Cardiac muscle cell (in vitro differentiated cells and primary cell): ENCODE data around the gene AGAP4. TPM values are rescaled to one million over a fixed set of nuclear protein-coding genes. Genes with fewer than 3 reads are reported as not detected.
"Not testable (repeated sequence)": the region's sequence is repeated elsewhere in the genome, so short reads cannot be mapped to it uniquely, and the experiment has no call there.

ENCODE experiments used
- DNase-seq, 2 donors: peaks; one replicate each; pipeline versions ENCODE4 v3.0.0 to v3.0.0-alpha.2; 2010 to 2017; ENCODE audit warnings: low read depth in 1 of 2, low spot score in 1 of 2
- H3K27ac ChIP-seq: fragments of 200-600 bp; sonication (generic); 2 replicates; pipeline ENCODE4 v1.5.1; 2016
- H3K27me3 ChIP-seq: fragments of 200-600 bp; sonication (generic); 2 replicates; pipeline ENCODE4 v1.6.0; 2016; ENCODE audit warnings: control low read depth
- H3K36me3 ChIP-seq: fragments of 200-600 bp; sonication (generic); 2 replicates; pipeline ENCODE4 v1.5.1; 2016; ENCODE audit warnings: control low read depth
- H3K4me1 ChIP-seq: fragments of 200-600 bp; sonication (generic); 2 replicates; pipeline ENCODE4 v1.8.1; 2017; ENCODE audit warnings: low read depth, mild to moderate bottlenecking, mixed run types
- H3K4me3 ChIP-seq: fragments of 200-600 bp; sonication (generic); 2 replicates; pipeline ENCODE4 v1.5.1; 2016; ENCODE audit warnings: mild to moderate bottlenecking
- H3K9me3 ChIP-seq: fragments of 200-600 bp; sonication (generic); 2 replicates; pipeline ENCODE4 v1.5.1; 2017; ENCODE audit warnings: low read depth, mild to moderate bottlenecking, control low read depth
- polyA plus RNA-seq: library from polyadenylated mRNA; unstranded; fragments of >200 nt; fragmentation: Nextera tagmentation; extraction: Ambion mirVana; gene quantifications from 2 replicates; pipeline ENCODE4 v1.2.1, GENCODE V29; 2016
- total RNA-seq: library from RNA; depleted of rRNA; stranded (reverse); fragments of >200 nt; gene quantifications from 2 replicates; pipeline ENCODE4 v1.2.3, GENCODE V29; 2016

AGAP4 gene
- total RNA-seq (21.8 and 22.3 TPM in 2 replicates), polyA plus RNA-seq (13.6 and 17.2 TPM in 2 replicates)

DNA sequence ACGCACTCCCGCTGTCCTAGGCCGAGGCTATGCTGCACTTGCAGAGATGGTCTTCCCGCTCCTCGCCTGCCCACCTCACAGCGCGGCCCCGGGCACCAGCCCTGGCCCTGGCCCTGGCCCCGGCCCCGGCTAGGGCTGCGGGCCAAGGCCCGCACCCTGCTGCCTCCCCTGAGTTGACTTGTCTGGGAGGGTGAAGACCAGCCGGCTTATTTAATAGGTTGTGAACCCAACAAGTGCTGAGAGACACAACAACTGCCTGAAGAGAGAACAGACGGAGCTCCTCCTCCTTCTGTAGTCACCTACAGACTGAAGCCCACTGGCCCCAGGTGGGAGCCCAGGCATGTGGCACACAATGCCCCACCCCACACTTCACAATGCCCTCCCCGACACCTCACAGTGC is at the start of gene AGAP4:
TSS of gene AGAP4 (minus strand) at position 101 of the 400 bp plus-strand sequence. CDS start 153 bp downstream, outside the sequence.
- not testable (repeated sequence) for H3K9me3 ChIP-seq, H3K27ac ChIP-seq, H3K4me1 ChIP-seq, H3K27me3 ChIP-seq, H3K4me3 ChIP-seq, DNase-seq, H3K36me3 ChIP-seq

GRCh38 chr10:45890721-45891120 is 43.4 kb upstream of the AGAP4 start:
- H3K4me3 ChIP-seq, H3K36me3 ChIP-seq, DNase-seq, H3K4me1 ChIP-seq, H3K27me3 ChIP-seq, H3K27ac ChIP-seq, H3K9me3 ChIP-seq: not testable (repeated sequence)

GRCh38 chr10:45889539-45890230 is 42.4 kb upstream of the AGAP4 start:
- H3K36me3 ChIP-seq, H3K9me3 ChIP-seq, H3K4me3 ChIP-seq, H3K27me3 ChIP-seq, H3K27ac ChIP-seq, DNase-seq, H3K4me1 ChIP-seq: not testable (repeated sequence)

DNA sequence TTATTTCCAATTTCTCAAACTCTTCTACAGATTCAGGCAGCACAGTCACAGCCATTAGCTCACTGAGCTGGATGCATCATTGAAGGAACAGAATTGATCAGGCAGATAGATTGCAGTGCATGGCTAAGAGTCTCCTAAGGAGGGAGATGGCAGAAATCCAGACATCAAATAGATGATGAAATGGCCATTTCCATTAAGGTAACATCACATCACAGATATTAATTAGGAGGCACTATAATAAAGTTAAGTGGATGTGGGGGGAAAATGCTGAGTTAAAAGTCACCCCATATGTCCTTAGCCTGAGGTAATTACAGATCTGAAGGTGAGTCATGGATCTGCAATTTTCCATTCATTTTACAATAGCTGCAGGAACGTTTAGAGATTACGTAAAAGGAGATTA is 35.6 kb upstream of the AGAP4 start:
- H3K36me3 ChIP-seq, H3K27ac ChIP-seq, H3K4me3 ChIP-seq, H3K9me3 ChIP-seq, H3K27me3 ChIP-seq, H3K4me1 ChIP-seq: not testable (repeated sequence)
- DNase-seq, result peak in 1 of 2 donors; percentile 6

DNA sequence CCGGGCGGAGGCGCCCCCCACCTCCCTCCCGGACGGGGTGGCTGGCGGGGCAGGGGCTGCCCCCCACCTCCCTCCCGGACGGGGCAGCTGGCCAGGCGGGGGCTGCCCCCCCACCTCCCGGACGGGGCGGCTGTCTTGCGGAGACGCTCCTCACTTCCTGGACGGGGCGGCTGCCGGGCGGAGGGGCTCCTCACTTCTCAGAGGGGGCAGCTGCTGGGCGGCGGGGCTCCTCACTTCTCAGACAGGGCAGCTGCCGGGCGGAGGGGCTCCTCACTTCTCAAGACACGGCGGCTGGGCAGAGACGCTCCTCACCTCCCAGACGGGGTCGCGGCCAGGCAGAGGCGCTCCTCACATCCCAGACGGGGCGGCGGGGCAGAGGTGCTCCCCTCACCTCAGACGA is 18.1 kb upstream of the AGAP4 start:
- not testable (repeated sequence) for H3K27me3 ChIP-seq, H3K4me1 ChIP-seq, DNase-seq, H3K4me3 ChIP-seq, H3K36me3 ChIP-seq, H3K27ac ChIP-seq, H3K9me3 ChIP-seq

DNA sequence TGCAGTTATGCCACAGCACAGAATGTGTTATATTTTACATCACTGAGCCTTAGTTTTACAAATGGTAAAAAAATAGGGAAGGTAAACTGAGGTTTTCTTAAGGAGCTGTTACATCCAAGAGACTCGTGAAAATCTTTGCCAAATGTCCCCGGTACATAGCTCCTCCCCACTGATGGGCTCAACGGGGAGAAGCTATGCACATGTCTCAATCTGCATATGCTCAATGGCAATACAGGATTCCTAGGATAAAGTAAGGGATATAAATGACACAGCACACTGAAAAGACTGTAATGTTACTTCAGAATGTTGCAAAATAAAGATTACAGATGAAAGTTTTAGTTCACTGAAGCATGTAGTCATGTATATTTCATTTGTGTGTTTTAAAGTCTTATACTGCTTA is 17.0 kb upstream of the AGAP4 start:
- not testable (repeated sequence) for H3K27ac ChIP-seq, DNase-seq, H3K36me3 ChIP-seq, H3K4me3 ChIP-seq, H3K4me1 ChIP-seq, H3K27me3 ChIP-seq, H3K9me3 ChIP-seq

DNA sequence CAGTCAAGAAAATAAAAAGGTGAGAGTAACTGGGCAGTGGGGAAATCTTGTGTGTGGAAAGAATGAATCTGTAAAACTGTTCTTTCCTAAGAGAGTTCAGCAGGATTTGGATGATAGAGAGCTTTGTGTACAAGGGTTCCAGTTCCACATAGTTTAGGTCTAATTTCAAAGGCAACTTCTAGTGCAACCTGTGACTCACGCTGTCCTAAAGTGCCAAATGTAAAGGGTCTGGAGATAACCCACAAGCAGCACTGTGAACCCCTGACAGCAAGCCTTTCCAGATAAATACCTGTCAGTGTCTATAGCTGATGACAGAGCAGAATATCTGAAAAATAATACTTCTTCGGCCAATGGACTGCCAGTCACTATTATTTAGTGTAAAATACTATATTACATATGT is 16.3 kb upstream of the AGAP4 start:
- H3K4me3 ChIP-seq, H3K27ac ChIP-seq, H3K27me3 ChIP-seq, H3K36me3 ChIP-seq, H3K4me1 ChIP-seq, H3K9me3 ChIP-seq: not testable (repeated sequence)
- peak; percentile 15 to 17 for DNase-seq

DNA sequence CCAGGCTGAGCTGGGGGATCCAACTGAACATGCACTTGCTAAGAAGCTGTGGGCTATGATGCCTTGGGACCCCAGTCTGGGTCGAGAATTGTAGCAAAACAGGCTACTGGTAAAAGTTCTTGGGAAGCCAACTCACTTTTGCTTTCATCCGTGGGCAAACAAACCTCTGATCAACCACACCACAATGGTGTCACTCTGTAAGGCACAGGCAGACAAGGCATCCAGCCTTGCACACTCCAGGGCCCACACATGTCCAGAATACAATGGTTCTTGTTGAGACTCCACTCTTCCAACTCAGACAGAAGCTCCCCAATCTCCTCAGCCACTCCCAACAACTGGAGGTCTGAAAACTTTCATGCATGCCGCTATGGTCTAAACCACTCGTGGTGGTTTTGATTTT is 10.6 kb upstream of the AGAP4 start:
- not testable (repeated sequence) for H3K27ac ChIP-seq, H3K36me3 ChIP-seq, DNase-seq, H3K9me3 ChIP-seq, H3K4me1 ChIP-seq, H3K4me3 ChIP-seq, H3K27me3 ChIP-seq

GRCh38 chr10:45848467-45848866 is 1.2 kb upstream of the AGAP4 start:
- not testable (repeated sequence) for H3K27me3 ChIP-seq, H3K9me3 ChIP-seq, H3K36me3 ChIP-seq, H3K4me1 ChIP-seq, H3K4me3 ChIP-seq, H3K27ac ChIP-seq, DNase-seq

GRCh38 chr10:45822918-45823317 is 24.4 kb downstream of the AGAP4 start:
- not testable (repeated sequence) for DNase-seq, H3K4me1 ChIP-seq, H3K9me3 ChIP-seq, H3K36me3 ChIP-seq, H3K4me3 ChIP-seq, H3K27me3 ChIP-seq, H3K27ac ChIP-seq

DNA sequence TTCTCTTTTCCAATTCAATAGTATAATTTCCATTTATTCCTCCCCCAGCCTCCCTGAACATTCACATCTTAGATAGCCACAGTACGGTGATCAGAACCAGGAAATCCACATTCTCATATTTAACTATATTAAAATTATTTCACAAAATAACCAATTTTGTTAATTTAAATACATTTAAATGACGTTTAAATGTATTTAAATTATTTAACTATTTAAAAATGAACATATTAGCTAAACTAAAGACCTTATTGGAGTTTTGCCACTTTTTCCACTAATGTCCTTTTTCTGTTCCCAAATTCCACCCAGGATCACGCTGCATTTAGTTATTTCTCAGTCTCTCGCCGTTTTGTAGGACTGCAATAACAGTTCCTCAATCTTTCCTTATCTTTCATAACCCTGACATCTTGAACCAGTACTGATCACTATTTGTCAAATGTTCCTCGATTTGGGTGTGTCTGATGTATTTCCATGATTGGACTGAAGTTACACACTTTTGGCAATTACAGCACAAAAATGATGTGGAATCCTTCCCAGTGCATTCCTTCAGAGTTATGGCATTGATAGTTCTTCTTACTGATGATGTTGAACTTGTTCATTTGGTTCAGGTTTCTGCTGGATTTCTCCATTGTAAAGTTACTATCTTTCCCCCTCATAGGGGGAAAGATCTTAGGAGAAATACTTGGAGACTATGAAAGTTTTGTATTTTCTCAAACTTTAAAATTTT is 27.0 kb downstream of the AGAP4 start:
- H3K4me3 ChIP-seq, H3K27me3 ChIP-seq, H3K4me1 ChIP-seq, H3K27ac ChIP-seq, H3K36me3 ChIP-seq, H3K9me3 ChIP-seq, DNase-seq: not testable (repeated sequence)
